GM13976 (cell line): ENCODE measurements around the gene ROR2.

ENCODE experiments used
- DNase-seq: peaks from one replicate; pipeline ENCODE4 v3.0.0; 2012; ENCODE audit warnings: low spot score
- in situ Hi-C: fragments of 300-500 bp; cut with MboI; formaldehyde crosslinking; loops from one replicate; pipeline ENCODE4 v1.12.0; 2022; ENCODE audit warnings: low sequenced_read_pairs, mixed read lengths, inconsistent platforms; ENCODE audit not compliant: unreplicated experiment
- TF ChIP-seq, protein P1 (sequence below): IDR thresholded peaks from 2 replicates; pipeline ENCODE4 v1.5.1; 2012; ENCODE audit warnings: borderline replicate concordance, mild to moderate bottlenecking; ENCODE audit not compliant: insufficient read depth; ENCODE audit errors: extremely low read depth, missing control alignments, control extremely low read depth

ROR2 gene

DNA sequence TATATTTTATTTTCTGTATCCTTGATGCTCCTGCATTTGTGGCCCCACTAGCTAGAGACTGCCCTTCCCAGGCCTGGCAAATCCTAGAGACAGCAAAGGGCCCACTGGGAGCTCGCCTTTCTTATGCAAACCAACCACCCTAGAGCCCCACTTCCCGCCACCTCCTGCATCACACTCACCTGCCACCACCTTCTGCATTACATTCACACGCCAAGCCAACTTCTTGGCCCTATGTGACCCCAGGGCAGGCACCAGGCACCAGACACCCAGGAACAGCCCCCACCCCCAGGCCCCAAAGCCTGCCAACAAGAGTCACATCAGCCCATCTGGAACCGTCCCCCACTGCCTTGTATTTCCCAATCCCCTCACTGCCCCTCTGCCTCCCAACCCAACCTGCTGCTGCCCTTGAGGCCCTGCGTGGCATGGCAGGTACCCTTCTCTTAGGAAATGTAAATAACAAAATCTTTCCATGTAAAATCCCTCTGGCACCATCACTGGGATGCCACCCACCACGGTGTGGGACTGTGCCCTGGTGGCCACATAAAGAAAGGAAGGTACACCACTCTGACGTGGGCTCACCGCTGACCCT, 22.0 kb downstream of the ROR2 start:
- TF ChIP-seq, protein P1, sequence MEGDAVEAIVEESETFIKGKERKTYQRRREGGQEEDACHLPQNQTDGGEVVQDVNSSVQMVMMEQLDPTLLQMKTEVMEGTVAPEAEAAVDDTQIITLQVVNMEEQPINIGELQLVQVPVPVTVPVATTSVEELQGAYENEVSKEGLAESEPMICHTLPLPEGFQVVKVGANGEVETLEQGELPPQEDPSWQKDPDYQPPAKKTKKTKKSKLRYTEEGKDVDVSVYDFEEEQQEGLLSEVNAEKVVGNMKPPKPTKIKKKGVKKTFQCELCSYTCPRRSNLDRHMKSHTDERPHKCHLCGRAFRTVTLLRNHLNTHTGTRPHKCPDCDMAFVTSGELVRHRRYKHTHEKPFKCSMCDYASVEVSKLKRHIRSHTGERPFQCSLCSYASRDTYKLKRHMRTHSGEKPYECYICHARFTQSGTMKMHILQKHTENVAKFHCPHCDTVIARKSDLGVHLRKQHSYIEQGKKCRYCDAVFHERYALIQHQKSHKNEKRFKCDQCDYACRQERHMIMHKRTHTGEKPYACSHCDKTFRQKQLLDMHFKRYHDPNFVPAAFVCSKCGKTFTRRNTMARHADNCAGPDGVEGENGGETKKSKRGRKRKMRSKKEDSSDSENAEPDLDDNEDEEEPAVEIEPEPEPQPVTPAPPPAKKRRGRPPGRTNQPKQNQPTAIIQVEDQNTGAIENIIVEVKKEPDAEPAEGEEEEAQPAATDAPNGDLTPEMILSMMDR, result no peak
- DNase-seq, result no peak
- in situ Hi-C loops, result no loop called here

DNA sequence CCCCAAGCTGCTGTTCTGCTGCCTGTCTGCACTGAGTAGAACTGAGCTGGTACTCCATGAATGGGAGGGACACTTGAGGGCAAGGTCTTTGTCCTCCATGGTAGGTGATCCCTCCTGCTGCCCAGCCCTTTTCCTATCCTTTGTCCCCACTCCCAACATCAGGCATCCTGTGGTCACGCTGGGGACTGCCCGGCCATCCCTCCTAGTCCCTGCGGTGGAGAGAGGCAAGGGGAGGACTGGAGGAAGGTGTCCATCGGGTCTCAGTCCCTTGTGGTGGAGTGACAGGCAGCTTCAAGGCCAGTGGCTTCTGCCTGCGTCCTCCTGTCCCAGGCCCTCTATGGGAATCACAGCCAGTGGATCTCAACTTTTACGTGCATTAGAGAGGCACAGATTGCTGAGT, 25.9 kb downstream of the ROR2 start:
- TF ChIP-seq, protein P1, result no peak
- in situ Hi-C loops, result no loop called here

DNA sequence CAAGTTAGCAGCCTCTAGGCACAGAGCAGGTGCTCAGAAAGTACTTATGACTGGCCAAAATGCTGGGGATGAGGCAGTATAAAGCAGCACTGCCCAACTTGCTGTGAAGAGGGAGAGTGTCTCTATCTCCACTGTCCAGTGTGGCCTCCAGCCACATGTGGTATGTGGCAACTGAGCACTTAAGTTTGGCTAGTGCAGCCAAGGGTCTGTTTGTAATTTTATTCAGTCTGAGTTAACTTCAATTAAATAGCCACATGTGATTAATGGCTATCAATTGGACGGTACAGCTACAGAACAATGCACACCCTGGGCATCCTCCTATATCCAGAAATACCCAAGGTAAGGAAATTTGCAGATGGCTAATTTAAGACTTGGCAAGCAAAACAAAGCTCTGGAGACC, 26.9 kb downstream of the ROR2 start:
- TF ChIP-seq, protein P1, result no peak
- in situ Hi-C loops, result no loop called here
- DNase-seq, result no peak

More for the DNA sequence above, 25.9 kb downstream of the ROR2 start:
- no peak for DNase-seq

DNA sequence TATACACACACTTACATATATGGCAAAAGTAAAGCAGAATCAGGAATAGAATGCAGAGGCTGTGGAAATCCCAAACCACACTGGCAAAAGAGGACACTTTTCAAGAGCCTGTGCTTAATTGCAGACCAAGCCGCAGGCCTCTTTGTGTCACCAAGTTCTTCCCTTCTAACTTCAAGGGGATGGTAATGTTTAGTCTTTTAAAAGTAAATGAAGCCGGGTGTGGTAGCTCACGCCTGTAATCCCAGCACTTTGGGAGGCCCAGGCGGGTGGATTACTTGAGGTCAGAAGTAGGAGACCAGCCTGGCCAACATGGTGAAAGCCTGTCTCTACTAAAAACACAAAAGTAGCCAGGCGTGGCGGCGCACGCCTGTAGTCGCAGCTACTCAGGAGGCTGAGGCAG, 28.7 kb downstream of the ROR2 start:
- in situ Hi-C loops, result no loop called here
- TF ChIP-seq, protein P1, result no peak
- no peak for DNase-seq

DNA sequence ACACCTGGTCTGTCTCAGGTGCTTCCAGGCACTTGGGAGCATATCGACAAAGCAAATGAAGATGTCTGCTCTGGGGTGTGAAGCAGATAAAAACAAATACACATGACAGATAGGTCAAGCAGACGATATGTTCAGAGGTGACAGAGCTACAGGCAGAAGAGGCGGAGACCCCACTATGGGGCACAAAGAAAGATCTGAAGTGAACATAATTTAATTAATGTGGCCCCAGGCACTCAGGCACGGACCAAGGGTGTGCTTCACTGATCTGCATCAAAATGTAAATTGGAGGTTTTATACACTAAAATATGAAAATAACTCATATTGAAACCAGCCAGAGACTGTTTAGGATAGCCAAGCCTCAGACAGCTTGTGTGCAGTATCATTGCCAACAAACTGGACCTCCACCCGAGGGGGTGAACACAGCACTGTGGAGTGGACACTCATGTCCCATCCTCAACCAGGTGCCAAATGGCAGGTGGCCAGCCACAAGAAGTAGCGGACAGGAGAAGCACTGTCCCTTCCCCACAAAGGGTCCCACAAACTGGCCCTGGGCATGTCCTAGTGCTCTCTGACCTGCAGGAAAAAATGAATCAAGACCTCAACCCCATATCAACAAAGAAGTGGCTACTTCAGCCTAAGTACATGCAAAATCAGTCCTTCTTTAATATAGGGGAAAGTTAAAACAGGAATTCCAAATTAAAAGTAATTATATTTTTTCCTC, 29.2 kb downstream of the ROR2 start:
- in situ Hi-C loops, result no loop called here
- TF ChIP-seq, protein P1, result no peak
- no peak for DNase-seq

DNA sequence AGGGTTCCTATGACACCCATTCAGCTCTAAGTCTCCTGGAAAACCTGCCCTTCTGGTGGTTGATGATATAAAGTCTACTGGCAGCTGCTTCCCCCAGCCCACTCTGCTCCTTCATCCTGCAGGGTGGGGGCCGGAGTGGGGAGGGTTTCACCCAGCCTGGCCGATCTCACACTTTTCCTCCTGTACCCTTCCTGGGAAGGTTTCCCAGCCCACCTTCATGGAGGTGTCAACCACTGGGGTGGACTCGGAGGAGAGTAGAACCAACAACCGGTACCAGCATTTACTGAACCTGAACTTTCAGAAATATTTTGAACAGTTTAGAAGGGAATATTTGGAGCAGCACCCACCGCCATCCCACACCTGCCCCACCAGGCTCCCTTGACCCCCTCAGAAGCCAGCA, 30.4 kb downstream of the ROR2 start:
- TF ChIP-seq, protein P1, result no peak
- in situ Hi-C loops, result no loop called here
- DNase-seq, result no peak
